Heart right ventricle (tissue), 16 donors: ENCODE results near the gene P3H2. TPM values are rescaled to one million over a fixed set of nuclear protein-coding genes. Genes with fewer than 3 reads are reported as not detected.
A peak's percentile ranks its signal among the peaks of the same experiment; 100 is the strongest.
"Not testable (repeated sequence)": the region's sequence is repeated elsewhere in the genome, so short reads cannot be mapped to it uniquely, and the experiment has no call there.

Experiments
- ATAC-seq, 8 donors: fragments of 200-7000 bp; cut with Tn5 transposase; one replicate each; pipeline ENCODE4 v1.9.1; 2020; ENCODE audit warnings: mild to moderate bottlenecking in 8 of 8, moderate library complexity in 8 of 8, moderate number of reproducible peaks in 1 of 8
- DNase-seq, 2 donors: peaks; one replicate each; pipeline ENCODE4 v3.0.0-alpha.2; 2020
- H3K27ac ChIP-seq, 10 donors: fragments of 200-600 bp; sonication (generic) in 2 of 10; one replicate each; pipeline versions ENCODE4 v1.5.0 to v1.8.0; 2020 to 2022; ENCODE audit warnings: mild to moderate bottlenecking in 3 of 10
- H3K27me3 ChIP-seq, 7 donors: fragments of 200-600 bp; one replicate each; pipeline ENCODE4 v1.8.0; 2021 to 2022; ENCODE audit warnings: mild to moderate bottlenecking in 2 of 7
- H3K36me3 ChIP-seq, 9 donors: fragments of 200-600 bp; sonication (generic) in 1 of 9; one replicate each; pipeline versions ENCODE4 v1.5.0 to v1.8.0; 2020 to 2022; ENCODE audit warnings: mild to moderate bottlenecking in 2 of 9
- H3K4me1 ChIP-seq, 9 donors: fragments of 200-600 bp; sonication (generic) in 1 of 9; one replicate each; pipeline versions ENCODE4 v1.5.0 to v1.8.0; 2020 to 2022; ENCODE audit warnings: mild to moderate bottlenecking in 4 of 9
- H3K4me3 ChIP-seq, 10 donors: fragments of 200-600 bp; sonication (generic) in 2 of 10; one replicate each; pipeline versions ENCODE4 v1.5.0 to v1.8.0; 2020 to 2022; ENCODE audit warnings: mild to moderate bottlenecking in 7 of 10, moderate library complexity in 2 of 10
- H3K9me3 ChIP-seq, 11 donors: fragments of 200-600 bp in 10 of 11; sonication (generic) in 2 of 11; one replicate each; pipeline versions ENCODE4 v1.5.0 to v1.8.0; 2013 to 2022; ENCODE audit warnings: mild to moderate bottlenecking in 2 of 11, control low read depth in 1 of 11, moderate library complexity in 1 of 11
- CTCF ChIP-seq, 9 donors: fragments of 200-600 bp; sonication (generic) in 2 of 9; IDR thresholded peaks; one replicate each; pipeline versions ENCODE4 v1.5.0 to v1.8.0; 2021 to 2022; ENCODE audit warnings: antibody characterized with exemption in 9 of 9, mild to moderate bottlenecking in 5 of 9, moderate library complexity in 1 of 9
- WGBS, 2 donors: extraction: QIAGEN DNeasy Blood & Tissue Kit; methylation state at CpG; one replicate each; pipeline ENCODE4 v1.1.7; 2013; ENCODE audit warnings: inconsistent platforms in 1 of 2; 5-methylcytosine and 5-hydroxymethylcytosine counted together
- intact Hi-C, 10 donors: fragments of 100-400 bp; cut with DNase I; formaldehyde crosslinking; loops; one replicate each; pipeline versions ENCODE4 v1.11.1 to v1.14.2; 2022
- polyA plus RNA-seq, 2 donors: library from polyadenylated mRNA; stranded (reverse); fragments of 200-250 nt; gene quantifications; one replicate each; pipeline ENCODE4 v1.2.3, GENCODE V29; 2013
- total RNA-seq, 10 donors: library from RNA; stranded (reverse); fragmentation: NEBNext Ultra II Directional in 3 of 10; extraction: Animal tissue kit (Norgen Biotek cat#: 25700) in 3 of 10; gene quantifications; one replicate each; pipeline versions ENCODE4 v1.2.1 to v1.2.4, GENCODE V29; 2021 to 2023
- donor health status: Arrhythmogenic right ventricular cardiomyopathy.
- donor health status: ischemic (EF 13 %, LVEDD 7.1; RV severe dilation, severe dysfunction).
- donor health status: healthy with polysubstance abuse.
- donor health status: DM: no; HTN: yes; CAD: no.
- donor health status: DM: no; HTN: no; CAD: no.
- donor health status: ischemic (EF 25% LVEDD 6.9; RV normal size, moderate dysfunction).
- donor health status: ischemic (EF 25% LVEDD 5.7; RV mildly dilated, moderate dysfunction).
- donor health status: healthy.
- donor health status: DM: yes; HTN: yes; CAD: no.
- donor health status: Ischemic cardiomyopathy.
- donor health status: ischemic (EF 35%, LVEDD 5.7; RV mildly dilated, moderate dysfunction).
- donor health status: nonischemic (EF 11% LVEDD 7.7; RV severe dilation, severe dysfunction).
- donor health status: DM: yes; HTN: yes; CAD: no.
- donor health status: PGD.
- donor health status: ischemic (EF 29% LVEDD 5.4; RV normal size, mild dysfunction).
- donor health status: nonischemic (EF 23%, LVEDD 6.1; RV moderate dilation, normal function).

P3H2 gene
- total and polyA plus RNA-seq, 12 donors: 0.49 to 28.8 (median 3.5) TPM

GRCh38 chr3:189966843-189967242 is 153.9 kb downstream of the P3H2 start:
- Histone ChIP-seq H3K27ac (no peak overlapping the region), H3K9me3 (no peaks in the 10 kb centered on the region), H3K4me1 (peaks cover 0 to 5% (median 1%) of the 10 kb centered on the region in 9 donors), H3K36me3 (peaks cover 0 to 5% (median 0%) of the 10 kb centered on the region in 9 donors), H3K4me3 (no peak overlapping the region), H3K27me3 (no peaks in the 10 kb centered on the region)
- intact Hi-C loops: loop anchor here in 8 of 10 donors (1.0 to 10.0 kb wide), 11 partner anchors 148 to 728 kb away; partner anchors contain the start of genes CLDN1 (in 4 of the 8) and P3H2 (in 2 of the 8)
- DNase-seq (no peak), ATAC-seq (no peak)
- no peak for TF ChIP-seq CTCF (IDR thresholded peaks at IDR 0.05)
- WGBS, 2 donors: 48 to 53% methylated on average over 5 of the region's 5 CpGs

GRCh38 chr3:189964623-189965332 is 155.9 kb downstream of the P3H2 start:
- H3K27me3 ChIP-seq: peaks cover 0 to 12% (median 0%) of the 10 kb centered on the region in 7 donors
- WGBS, 2 donors: 79 to 81% methylated on average over 9 of the region's 9 CpGs
- no peak overlapping the region for H3K27ac ChIP-seq
- peaks cover 0 to 11% (median 5%) of the 10 kb centered on the region in 9 donors for H3K4me1 ChIP-seq
- TF ChIP-seq CTCF (IDR thresholded peaks at IDR 0.05): no peak
- H3K4me3 ChIP-seq: no peak overlapping the region
- no peaks in the 10 kb centered on the region for H3K9me3 ChIP-seq
- ATAC-seq (no peak), DNase-seq (no peak)
- H3K36me3 ChIP-seq: no peaks in the 10 kb centered on the region
- intact Hi-C loops: loop anchor here (5.0 to 10.0 kb wide), 12 partner anchors 150 to 738 kb away; partner anchors contain the start of genes CLDN1 (in 6 of the 10) and P3H2 (in 2 of the 10)

GRCh38 chr3:189962466-189962865 is 158.2 kb downstream of the P3H2 start:
- Histone ChIP-seq H3K4me3 (no peak overlapping the region), H3K36me3 (no peaks in the 10 kb centered on the region), H3K27ac (peak overlapping the region in 2 of 10 donors; percentile 3 to 19), H3K4me1 (peaks cover 0 to 11% (median 5%) of the 10 kb centered on the region in 9 donors), H3K9me3 (no peaks in the 10 kb centered on the region), H3K27me3 (peaks cover 0 to 19% (median 0%) of the 10 kb centered on the region in 7 donors)
- DNase-seq (no peak), ATAC-seq (no peak)
- intact Hi-C loops: loop anchor here (2.0 to 10.0 kb wide), 11 partner anchors 152 to 740 kb away; partner anchors contain the start of genes CLDN1 (in 5 of the 10) and P3H2 (in 1 of the 10)
- WGBS, 2 donors: 95 to 97% methylated on average over 4 of the region's 4 CpGs
- TF ChIP-seq CTCF (IDR thresholded peaks at IDR 0.05): no peak

GRCh38 chr3:189961522-189962161 is 159.1 kb downstream of the P3H2 start:
- no peaks in the 10 kb centered on the region for H3K36me3 ChIP-seq
- peak; percentile 71 to 88 (median 78) for ATAC-seq
- H3K4me1 ChIP-seq: peaks cover 0 to 11% (median 5%) of the 10 kb centered on the region in 9 donors
- H3K9me3 ChIP-seq: no peaks in the 10 kb centered on the region
- 3 to 5% methylated on average over 8 of the region's 8 CpGs for WGBS, 2 donors
- H3K27ac ChIP-seq: peak overlapping the region in 2 of 10 donors; percentile 3 to 19
- intact Hi-C loops: loop anchor here (1.0 to 10.0 kb wide), 12 partner anchors 153 to 741 kb away; partner anchors contain the start of genes CLDN1 (in 6 of the 10) and P3H2 (in 1 of the 10)
- H3K4me3 ChIP-seq: no peak overlapping the region
- peaks cover 0 to 19% (median 0%) of the 10 kb centered on the region in 7 donors for H3K27me3 ChIP-seq
- DNase-seq: peak; percentile 60 to 76
- TF ChIP-seq CTCF (IDR thresholded peaks at IDR 0.05): peak; percentile 83 to 96 (median 92)

- H3K27ac ChIP-seq, H3K4me3 ChIP-seq, H3K9me3 ChIP-seq, ATAC-seq, H3K36me3 ChIP-seq, DNase-seq: not testable (repeated sequence)
- WGBS, 2 donors: 75 to 79% methylated on average over 10 of the region's 10 CpGs
- Histone ChIP-seq H3K27me3 (peaks cover 0 to 19% (median 0%) of the 10 kb centered on the region in 7 donors), H3K4me1 (peaks cover 0 to 11% (median 5%) of the 10 kb centered on the region in 9 donors)
- intact Hi-C loops: loop anchor here (1.0 to 10.0 kb wide), 11 partner anchors 154 to 741 kb away; partner anchors contain the start of genes CLDN1 (in 6 of the 10) and P3H2 (in 1 of the 10)
Observed at GRCh38 chr3:189961086-189961485, 159.6 kb downstream of the P3H2 start.
